Adrenal gland (tissue), 12 donors: ENCODE measurements around the gene RNF123. TPM values are rescaled to one million over a fixed set of nuclear protein-coding genes. Genes with fewer than 3 reads are reported as not detected.

Experiments
- DNase-seq, 7 donors: peaks; one replicate each; pipeline ENCODE4 v3.0.0-alpha.2; 2019 to 2020
- H3K27ac ChIP-seq, 5 donors: fragments of 200-600 bp; sonication (generic) in 4 of 5; 1 replicate in 3 of 5; 2 replicates in 2 of 5; pipeline versions ENCODE4 v1.5.1 to v1.8.0; 2016 to 2020; ENCODE audit warnings: mild to moderate bottlenecking in 1 of 5
- H3K27me3 ChIP-seq: fragments of 200-600 bp; 2 replicates; pipeline ENCODE4 v1.8.0; 2021
- H3K36me3 ChIP-seq, 2 donors: fragments of 200-600 bp; replicated peaks in 1 of 2; 1 replicate in 1 of 2; 2 replicates in 1 of 2; pipeline versions ENCODE4 v1.5.1 to v1.8.0; 2018 to 2022
- H3K4me1 ChIP-seq, 2 donors: fragments of 200-600 bp; replicated peaks in 1 of 2; 1 replicate in 1 of 2; 2 replicates in 1 of 2; pipeline versions ENCODE4 v1.5.1 to v1.8.0; 2018 to 2021
- H3K4me3 ChIP-seq, 4 donors: fragments of 200-600 bp; sonication (generic) in 3 of 4; one replicate each; pipeline ENCODE4 v1.5.1; 2016 to 2018
- H3K9me3 ChIP-seq, 3 donors: fragments of 200-600 bp; sonication (generic) in 1 of 3; replicated peaks in 1 of 3; 1 replicate in 2 of 3; 2 replicates in 1 of 3; pipeline versions ENCODE4 v1.5.1 to v1.8.0; 2016 to 2021
- CTCF ChIP-seq, 6 experiments: fragments of 450-650 bp in 4 of 6; fragments of 200-600 bp in 2 of 6; sonication (generic) in 1 of 6; IDR thresholded peaks; 1 replicate in 5 of 6; 2 replicates in 1 of 6; pipeline versions ENCODE4 v1.5.1 to v1.8.0; 2016 to 2021; ENCODE audit warnings: antibody characterized with exemption in 6 of 6, mild to moderate bottlenecking in 2 of 6, moderate library complexity in 1 of 6
- POLR2A ChIP-seq, 2 donors: fragments of 450-650 bp; IDR thresholded peaks; one replicate each; pipeline ENCODE4 v1.6.1; 2017; ENCODE audit warnings: antibody characterized with exemption in 2 of 2, mild to moderate bottlenecking in 2 of 2, moderate library complexity in 1 of 2
- WGBS, 4 donors: extraction: QIAGEN DNeasy Blood & Tissue Kit in 2 of 4; methylation state at CpG; one replicate each; pipeline versions ENCODE4 v1.1.5 to v1.1.7; 2013 to 2017; 5-methylcytosine and 5-hydroxymethylcytosine counted together
- intact Hi-C, 2 donors: fragments of 100-400 bp; cut with DNase I; formaldehyde crosslinking; loops; one replicate each; pipeline versions ENCODE4 v1.14.1 to v1.15.0; 2022 to 2023
- polyA plus RNA-seq, 3 donors: library from polyadenylated mRNA; stranded (reverse); fragments of 200-250 nt in 2 of 3; fragments of 350-450 nt in 1 of 3; fragmentation: Illumina TruSeq in 1 of 3; extraction: RNeasy Lipid Tissue Mini Kit (QIAGEN cat#74804) in 1 of 3; gene quantifications; one replicate each; pipeline ENCODE4 v1.2.3, GENCODE V29; 2013 to 2014
- total RNA-seq, 9 donors: library from RNA; depleted of rRNA in 4 of 9; stranded (reverse); fragments of >200 nt in 4 of 9; fragments of 120-200 nt in 1 of 9; fragmentation: NEBNext Ultra II Directional in 1 of 9; extraction: Animal tissue kit (Norgen Biotek cat#: 25700) in 1 of 9; gene quantifications; one replicate each; pipeline versions ENCODE4 v1.1.0 to v1.2.4, GENCODE V29; 2013 to 2023
- donor health status: healthy with polysubstance abuse.
- donor health status: Bipolar disorder and iron deficiency.
- donor health status: DM: yes; HTN: yes; CAD: no.
- donor health status: DM: no; HTN: no; CAD: no.
- donor health status: DM: no; HTN: no; CAD: no.
- donor health status: DM: yes; HTN: yes; CAD: no.

Gene RNF123
- total and polyA plus RNA-seq, 12 donors = 19.5 to 62.3 (median 38.3) TPM

GRCh38 chr3:49701388-49702077 lies 12.2 kb downstream of the RNF123 start:
- Histone ChIP-seq H3K9me3 (no peaks in the 10 kb centered on the region), H3K27ac (no peak overlapping the region), H3K27me3 (no peaks in the 10 kb centered on the region), H3K36me3 (peaks cover 0 to 71% of the 10 kb centered on the region in 2 donors), H3K4me3 (no peak overlapping the region), H3K4me1 (no peaks in the 10 kb centered on the region)
- no peak for DNase-seq
- WGBS, 4 donors = 83 to 88% (median 86%) methylated on average over 15 to 21 of the region's 21 CpGs
- TF ChIP-seq POLR2A (IDR thresholded peaks at IDR 0.05) (no peak), CTCF (IDR thresholded peaks at IDR 0.05) (peak in 3 of 6 experiments; percentile 9 to 29 (median 16))
- intact Hi-C loops = loop anchor here in 1 of 2 donors (10.0 kb wide), 1 partner anchor 133 kb away; no protein-coding TSS in a partner anchor

- Histone ChIP-seq H3K4me1 (no peaks in the 10 kb centered on the region), H3K27ac (no peak overlapping the region), H3K36me3 (peaks cover 0 to 69% of the 10 kb centered on the region in 2 donors), H3K4me3 (no peak overlapping the region), H3K27me3 (no peaks in the 10 kb centered on the region), H3K9me3 (no peaks in the 10 kb centered on the region)
- intact Hi-C loops = loop anchor here in 1 of 2 donors (10.0 kb wide), 1 partner anchor 132 kb away; no protein-coding TSS in a partner anchor
- 87 to 100% (median 92%) methylated on average over 6 to 11 of the region's 11 CpGs for WGBS, 4 donors
- DNase-seq = no peak
- TF ChIP-seq POLR2A (IDR thresholded peaks at IDR 0.05) (no peak), CTCF (IDR thresholded peaks at IDR 0.05) (no peak)
These were observed 13.3 kb downstream of the RNF123 start for GRCh38 chr3:49702672-49703071.

GRCh38 chr3:49703443-49703927 lies 14.1 kb downstream of the RNF123 start:
- DNase-seq = peak; percentile 65 to 84 (median 76)
- Histone ChIP-seq H3K4me1 (no peaks in the 10 kb centered on the region), H3K36me3 (peaks cover 0 to 61% of the 10 kb centered on the region in 2 donors), H3K9me3 (no peaks in the 10 kb centered on the region), H3K4me3 (no peak overlapping the region), H3K27ac (no peak overlapping the region), H3K27me3 (no peaks in the 10 kb centered on the region)
- no peak for TF ChIP-seq POLR2A (IDR thresholded peaks at IDR 0.05)
- TF ChIP-seq CTCF (IDR thresholded peaks at IDR 0.05) = peak; percentile 64 to 89 (median 80)
- intact Hi-C loops = loop anchor here in 1 of 2 donors (10.0 kb wide), 1 partner anchor 131 kb away; no protein-coding TSS in a partner anchor
- WGBS, 4 donors = 45 to 100% (median 50%) methylated on average over 2 to 14 of the region's 14 CpGs

GRCh38 chr3:49703956-49704355 lies 14.6 kb downstream of the RNF123 start:
- no peak overlapping the region for H3K4me3 ChIP-seq
- H3K4me1 ChIP-seq = no peaks in the 10 kb centered on the region
- no peaks in the 10 kb centered on the region for H3K9me3 ChIP-seq
- H3K27ac ChIP-seq = no peak overlapping the region
- 91 to 97% (median 95%) methylated on average over 7 of the region's 7 CpGs for WGBS, 4 donors
- intact Hi-C loops = loop anchor here in 1 of 2 donors (10.0 kb wide), 1 partner anchor 131 kb away; no protein-coding TSS in a partner anchor
- peaks cover 0 to 56% of the 10 kb centered on the region in 2 donors for H3K36me3 ChIP-seq
- DNase-seq = no peak
- H3K27me3 ChIP-seq = no peaks in the 10 kb centered on the region
- no peak for TF ChIP-seq CTCF (IDR thresholded peaks at IDR 0.05)
- no peak for TF ChIP-seq POLR2A (IDR thresholded peaks at IDR 0.05)
